Measurements from ENCODE around the gene ASB18. TPM values are rescaled to one million over a fixed set of nuclear protein-coding genes. Genes with fewer than 3 reads are reported as not detected.

The ASB18 gene
- polyA plus RNA-seq, 3 donors from 2014 or later: not detected

DNA sequence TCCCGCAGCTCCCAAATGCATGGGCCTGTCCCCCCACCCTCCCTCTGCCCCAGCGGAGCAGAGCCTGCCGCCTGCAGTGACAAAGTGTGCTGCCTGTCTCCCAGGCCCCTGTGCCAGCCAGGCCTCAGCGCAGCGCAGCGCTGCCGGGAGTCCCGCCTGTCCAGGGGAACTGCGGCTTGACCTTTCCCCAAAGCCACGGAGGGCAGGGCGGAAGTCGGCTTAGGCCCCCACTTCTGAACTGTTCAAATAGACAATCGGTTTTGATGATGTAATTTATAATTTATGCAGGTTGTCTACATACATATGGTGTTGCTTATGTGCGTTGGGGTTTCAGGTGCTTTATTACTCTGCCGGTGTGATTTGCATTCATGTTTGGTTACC is 103.1 kb downstream of the ASB18 start:
- H3K9me3 Mint-ChIP-seq: peaks cover 0 to 4% (median 0%) of the 10 kb centered on the region in 6 donors
- no peak overlapping the region for H3K4me3 Mint-ChIP-seq
- H3K4me1 Mint-ChIP-seq: peaks cover 4 to 10% of the 10 kb centered on the region in 2 donors
- no peak for DNase-seq
- H3K36me3 Mint-ChIP-seq: no peaks in the 10 kb centered on the region
- no peak overlapping the region for H3K27ac Mint-ChIP-seq
- peaks cover 8 to 34% (median 17%) of the 10 kb centered on the region in 3 donors for H3K27me3 Mint-ChIP-seq (ENCODE audit: low read depth in 3 of 3)

DNA sequence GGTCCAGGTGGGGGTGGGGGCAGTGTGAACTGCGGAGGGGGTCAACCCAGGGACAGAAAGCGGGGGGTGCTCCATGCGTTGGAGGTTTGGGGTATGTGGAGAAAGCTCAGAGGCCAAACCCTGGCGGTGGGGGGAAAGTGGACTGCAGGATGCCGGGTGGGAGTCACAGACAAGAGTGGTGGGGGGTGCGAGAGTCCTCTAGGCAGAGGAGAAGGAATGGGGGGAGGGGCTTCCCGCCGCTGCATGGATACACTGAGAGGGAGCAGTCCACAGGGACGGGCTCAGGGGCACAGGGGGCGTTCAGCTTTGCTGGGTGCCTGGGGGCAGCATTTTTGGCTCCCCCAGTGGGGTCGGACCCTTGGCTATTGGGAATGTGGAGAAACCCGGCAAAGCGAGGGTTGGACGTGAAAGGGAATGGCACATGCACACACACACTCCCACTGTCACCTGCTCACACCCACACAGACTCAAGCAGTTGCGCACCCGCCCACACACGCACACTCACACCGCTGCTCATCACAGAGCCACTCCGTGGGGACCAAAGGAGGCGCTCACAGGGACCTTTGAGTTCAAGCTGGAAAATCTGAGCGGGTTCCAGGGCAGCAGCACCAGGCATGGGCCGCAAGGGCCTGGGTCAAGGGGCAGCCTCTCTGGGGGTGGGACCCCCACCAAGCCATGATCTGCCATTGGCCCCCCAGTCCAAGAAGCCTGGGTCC is 103.7 kb downstream of the ASB18 start:
- Mint-ChIP-seq H3K27me3 (ENCODE audit: low read depth in 3 of 3) (peaks cover 8 to 33% (median 14%) of the 10 kb centered on the region in 3 donors), H3K4me1 (peaks cover 4 to 10% of the 10 kb centered on the region in 2 donors), H3K27ac (no peak overlapping the region), H3K9me3 (peaks cover 0 to 2% (median 0%) of the 10 kb centered on the region in 6 donors), H3K4me3 (no peak overlapping the region), H3K36me3 (no peaks in the 10 kb centered on the region)
- no peak for DNase-seq

DNA sequence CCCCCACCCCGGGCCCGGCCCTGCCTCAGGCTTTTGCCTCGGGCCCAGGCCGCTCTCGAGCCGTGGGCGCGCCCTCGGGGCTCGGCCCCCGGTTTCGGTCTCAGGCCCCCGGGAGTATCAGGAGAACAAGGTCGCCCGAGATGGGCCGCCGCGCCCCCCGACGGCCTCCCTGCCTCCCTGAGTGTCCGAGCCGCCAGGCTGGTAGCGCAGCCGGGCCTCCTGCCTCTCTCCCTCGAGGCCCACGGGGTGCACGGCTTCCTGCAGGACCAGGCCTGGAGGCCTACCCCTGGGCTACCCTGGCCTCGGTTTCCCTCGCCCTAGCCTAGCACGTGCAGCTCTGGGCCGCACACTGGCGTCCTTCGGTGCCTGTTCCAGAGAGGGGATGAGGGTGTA is 104.4 kb downstream of the ASB18 start:
- Mint-ChIP-seq H3K4me3 (no peak overlapping the region), H3K27ac (no peak overlapping the region), H3K9me3 (peaks cover 0 to 2% (median 0%) of the 10 kb centered on the region in 6 donors), H3K36me3 (no peaks in the 10 kb centered on the region), H3K4me1 (peaks cover 1 to 3% of the 10 kb centered on the region in 2 donors), H3K27me3 (ENCODE audit: low read depth in 3 of 3) (peaks cover 8 to 28% (median 14%) of the 10 kb centered on the region in 3 donors)
- no peak for DNase-seq

DNA sequence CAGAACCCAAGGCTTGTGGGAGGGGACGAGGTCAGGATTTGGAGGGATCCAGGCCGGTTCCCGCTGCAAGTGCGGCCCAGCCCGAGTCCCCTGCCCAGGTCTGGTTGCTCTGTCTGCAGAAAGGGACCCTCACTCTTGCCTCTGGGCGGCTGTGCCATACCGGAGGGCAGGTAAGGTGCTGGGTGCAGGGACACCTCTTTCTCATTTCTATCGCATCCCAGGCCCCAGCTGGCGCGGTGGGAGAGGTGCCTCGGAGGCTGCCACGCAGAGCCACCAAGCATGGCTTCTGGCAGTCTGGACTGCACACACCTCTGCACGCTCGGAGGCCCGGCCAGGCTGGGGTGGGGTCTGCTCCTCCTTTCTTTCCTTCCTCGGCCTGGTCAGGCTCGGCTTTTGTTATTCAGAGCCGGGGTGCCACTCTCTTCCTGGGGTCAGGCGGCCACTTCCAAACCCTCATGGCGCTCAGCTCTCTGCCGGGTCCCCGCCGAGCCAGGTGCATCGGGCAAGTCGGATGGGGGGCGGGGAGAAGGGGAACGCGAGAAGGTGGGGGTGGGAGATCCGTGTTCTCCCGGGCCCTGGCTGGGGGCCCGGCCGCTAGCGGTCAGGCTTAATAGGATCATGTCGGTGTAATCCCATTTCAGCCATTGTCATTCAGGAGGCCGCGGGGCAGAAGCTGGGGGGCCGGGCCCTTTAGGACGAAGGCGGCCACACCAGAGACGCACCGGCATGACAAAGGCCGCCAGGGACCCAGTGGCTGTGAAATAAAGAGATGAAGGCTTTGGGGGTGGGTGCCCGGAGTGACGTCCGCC is 105.0 kb downstream of the ASB18 start:
- Mint-ChIP-seq H3K9me3 (peaks cover 0 to 3% (median 0%) of the 10 kb centered on the region in 6 donors), H3K4me3 (no peak overlapping the region), H3K27ac (no peak overlapping the region), H3K27me3 (ENCODE audit: low read depth in 3 of 3) (peaks cover 8 to 31% (median 15%) of the 10 kb centered on the region in 3 donors), H3K4me1 (peaks cover 0 to 1% of the 10 kb centered on the region in 2 donors), H3K36me3 (no peaks in the 10 kb centered on the region)
- DNase-seq: no peak

DNA sequence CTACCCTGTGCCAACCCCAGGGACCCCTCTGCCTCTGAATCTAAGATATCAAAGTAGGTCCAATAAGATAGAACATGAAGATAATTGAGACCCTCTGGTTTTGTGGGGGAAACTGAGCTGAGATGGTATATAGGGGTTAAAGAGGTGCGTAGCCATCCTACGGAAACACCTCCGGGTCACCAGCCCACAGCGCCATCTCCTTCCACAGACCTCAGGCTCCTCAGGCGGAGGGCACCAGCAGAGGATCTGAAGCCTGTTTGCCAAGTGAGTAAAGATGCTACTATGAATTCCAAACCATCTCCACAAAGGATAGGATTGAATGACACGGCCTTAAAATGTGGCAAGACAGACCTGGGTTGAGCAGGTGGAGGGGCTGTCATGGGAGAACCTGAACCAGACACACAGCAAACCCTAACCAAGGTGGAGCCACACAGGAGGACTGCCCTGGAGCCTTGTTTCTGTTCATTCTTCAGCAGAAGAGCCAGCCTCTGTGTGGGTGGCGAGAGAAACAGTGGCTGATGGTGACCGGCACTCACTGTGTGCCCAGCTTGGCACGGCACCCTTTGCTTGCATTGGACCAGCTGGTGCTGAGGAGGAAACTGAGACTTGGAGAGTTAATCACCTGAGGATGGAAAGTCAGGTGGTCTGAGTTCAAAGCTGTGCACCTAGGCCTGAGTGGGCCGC is 106.2 kb downstream of the ASB18 start:
- H3K27me3 Mint-ChIP-seq (ENCODE audit: low read depth in 3 of 3): peaks cover 8 to 32% (median 18%) of the 10 kb centered on the region in 3 donors
- peaks cover 0 to 1% of the 10 kb centered on the region in 2 donors for H3K4me1 Mint-ChIP-seq
- H3K4me3 Mint-ChIP-seq: no peak overlapping the region
- no peak for DNase-seq
- peaks cover 0 to 4% (median 0%) of the 10 kb centered on the region in 3 donors for H3K36me3 Mint-ChIP-seq
- peaks cover under 1 to 9% (median 4%) of the 10 kb centered on the region in 6 donors for H3K9me3 Mint-ChIP-seq
- no peak overlapping the region for H3K27ac Mint-ChIP-seq

DNA sequence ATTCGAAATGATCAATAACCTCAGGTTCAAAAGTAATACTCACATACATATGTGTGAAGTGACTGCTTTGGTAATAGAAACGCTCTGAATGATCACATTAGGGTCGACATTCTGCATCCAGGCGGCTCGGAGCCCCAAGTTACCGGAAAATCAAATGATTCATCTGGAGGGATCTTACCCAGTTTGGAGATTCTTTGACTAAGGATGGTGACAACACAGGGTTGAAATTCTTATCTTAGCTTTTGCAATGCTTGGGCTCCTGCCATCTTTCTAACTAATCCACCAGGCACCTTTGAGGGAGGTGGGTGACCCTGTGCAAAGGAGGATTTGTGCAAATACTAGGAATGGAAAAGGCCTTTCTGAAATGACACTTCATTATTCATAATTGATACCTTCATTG is 106.8 kb downstream of the ASB18 start:
- H3K9me3 Mint-ChIP-seq: peaks cover 2 to 14% (median 7%) of the 10 kb centered on the region in 6 donors
- no peak overlapping the region for H3K4me3 Mint-ChIP-seq
- H3K4me1 Mint-ChIP-seq: peaks cover 0 to 1% of the 10 kb centered on the region in 2 donors
- H3K27ac Mint-ChIP-seq: no peak overlapping the region
- H3K36me3 Mint-ChIP-seq: peaks cover 0 to 8% (median 0%) of the 10 kb centered on the region in 3 donors
- peaks cover 9 to 37% (median 15%) of the 10 kb centered on the region in 3 donors for H3K27me3 Mint-ChIP-seq (ENCODE audit: low read depth in 3 of 3)
- DNase-seq: no peak

DNA sequence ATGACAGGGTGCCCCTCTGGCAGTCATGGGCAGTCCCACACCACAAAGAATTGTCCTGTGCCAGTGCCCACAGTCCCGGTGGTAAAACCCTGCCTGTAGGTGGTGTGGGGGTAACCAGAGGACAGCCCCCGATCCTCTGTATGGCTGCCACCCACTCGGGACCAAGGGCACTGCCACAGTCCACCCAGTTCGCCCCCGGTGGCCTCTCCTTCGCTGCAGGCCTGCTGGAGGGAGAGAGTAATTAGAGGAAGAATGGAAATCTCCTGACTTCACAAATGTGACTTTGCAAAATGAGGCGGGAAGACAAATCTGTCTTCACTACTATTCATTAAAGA is 107.4 kb downstream of the ASB18 start:
- peaks cover 0 to 1% of the 10 kb centered on the region in 2 donors for H3K4me1 Mint-ChIP-seq
- no peak overlapping the region for H3K27ac Mint-ChIP-seq
- DNase-seq: no peak
- no peak overlapping the region for H3K4me3 Mint-ChIP-seq
- H3K27me3 Mint-ChIP-seq (ENCODE audit: low read depth in 3 of 3): peaks cover 9 to 34% (median 15%) of the 10 kb centered on the region in 3 donors
- peaks cover 3 to 16% (median 7%) of the 10 kb centered on the region in 6 donors for H3K9me3 Mint-ChIP-seq
- peaks cover 0 to 8% (median 0%) of the 10 kb centered on the region in 3 donors for H3K36me3 Mint-ChIP-seq

DNA sequence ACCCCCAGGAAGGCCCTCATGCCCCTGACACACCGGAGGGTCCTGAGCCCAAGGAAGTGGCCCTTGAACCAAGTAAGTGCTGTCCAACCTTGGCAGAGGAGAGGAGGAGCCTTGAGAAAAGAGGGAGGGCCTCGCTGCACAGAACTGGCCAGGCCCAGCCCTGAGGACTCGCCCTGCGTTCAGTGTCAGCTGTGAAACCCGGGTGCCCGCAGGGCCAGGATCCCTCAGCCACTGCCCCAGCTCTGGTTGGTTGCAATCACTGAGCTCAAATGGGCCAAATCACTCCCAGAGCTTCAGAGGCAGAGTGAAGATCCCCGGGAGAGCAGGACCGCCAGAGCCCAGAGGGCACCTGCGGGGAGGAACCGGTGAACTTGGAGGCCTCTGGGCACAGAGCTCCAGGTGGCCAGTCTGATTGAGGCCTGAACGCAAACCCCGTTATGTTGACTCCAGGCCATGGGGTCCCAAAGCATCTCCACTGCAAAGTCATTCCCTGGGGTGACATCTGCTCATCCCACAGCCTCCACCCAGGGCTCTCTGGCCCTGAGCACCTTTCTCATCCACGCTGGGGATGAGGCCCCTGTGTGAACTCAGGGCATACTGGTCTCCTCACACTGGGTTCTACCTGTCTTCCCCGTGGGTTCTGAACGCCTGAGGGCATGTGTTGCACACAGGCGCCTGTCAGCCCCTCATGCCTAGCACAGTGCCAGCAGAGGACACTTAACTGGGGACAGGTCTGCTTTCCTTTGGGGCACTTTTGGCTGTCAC is 107.9 kb downstream of the ASB18 start:
- Mint-ChIP-seq H3K9me3 (peaks cover 3 to 16% (median 7%) of the 10 kb centered on the region in 6 donors), H3K36me3 (peaks cover 0 to 8% (median 0%) of the 10 kb centered on the region in 3 donors), H3K27ac (no peak overlapping the region), H3K4me3 (no peak overlapping the region), H3K27me3 (ENCODE audit: low read depth in 3 of 3) (peaks cover 5 to 30% (median 15%) of the 10 kb centered on the region in 3 donors), H3K4me1 (peaks cover 0 to 1% of the 10 kb centered on the region in 2 donors)
- DNase-seq: no peak

DNA sequence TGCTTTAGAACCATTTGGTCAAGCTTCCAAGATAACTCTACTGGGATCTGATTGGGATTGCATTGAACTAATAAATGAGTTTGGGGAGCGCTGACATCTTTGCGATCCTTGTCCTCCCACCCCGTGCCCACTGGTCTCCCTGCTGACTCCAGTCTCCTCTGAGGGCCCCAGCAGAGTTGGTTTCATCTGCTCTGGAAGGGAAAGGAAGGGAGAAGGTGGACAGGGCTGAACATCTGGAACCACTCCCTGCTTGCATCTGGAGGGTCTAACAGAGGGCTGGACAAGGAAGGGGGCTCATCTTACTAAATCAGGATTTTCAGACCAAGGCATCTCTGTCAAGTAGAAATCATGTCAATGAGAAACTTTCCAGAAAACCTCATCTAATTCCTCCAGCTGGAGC is 108.8 kb downstream of the ASB18 start:
- Mint-ChIP-seq H3K4me1 (peaks cover 0 to 1% of the 10 kb centered on the region in 2 donors), H3K4me3 (no peak overlapping the region), H3K27ac (no peak overlapping the region), H3K9me3 (peaks cover 3 to 20% (median 7%) of the 10 kb centered on the region in 6 donors), H3K36me3 (peaks cover 0 to 8% (median 0%) of the 10 kb centered on the region in 3 donors), H3K27me3 (ENCODE audit: low read depth in 3 of 3) (peaks cover 10 to 27% (median 15%) of the 10 kb centered on the region in 3 donors)
- no peak for DNase-seq

DNA sequence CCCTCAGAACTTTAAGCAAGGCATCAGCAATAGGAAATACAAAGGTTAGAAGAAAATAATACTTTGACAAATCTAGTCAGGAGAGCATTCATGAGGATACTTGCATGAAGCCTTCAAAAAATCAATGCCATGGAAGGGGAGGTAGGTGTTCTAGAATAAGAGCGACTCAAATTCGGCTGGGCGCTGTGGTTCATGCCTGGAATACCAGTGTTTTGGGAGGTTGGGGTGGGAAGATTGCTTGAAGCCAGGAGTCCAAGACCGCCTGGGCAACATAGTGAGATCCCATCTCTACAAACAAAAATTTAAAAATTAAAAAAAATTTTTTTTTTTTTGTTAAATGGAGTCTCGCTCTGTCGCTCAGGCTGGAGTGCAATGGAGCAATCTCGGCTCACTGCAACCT is 117.8 kb downstream of the ASB18 start:
- peaks cover 0 to 4% (median 0%) of the 10 kb centered on the region in 6 donors for H3K9me3 Mint-ChIP-seq
- no peak overlapping the region for H3K27ac Mint-ChIP-seq
- peaks cover 5 to 13% (median 12%) of the 10 kb centered on the region in 3 donors for H3K27me3 Mint-ChIP-seq (ENCODE audit: low read depth in 3 of 3)
- no peak overlapping the region for H3K4me3 Mint-ChIP-seq
- DNase-seq: no peak
- H3K36me3 Mint-ChIP-seq: no peaks in the 10 kb centered on the region
- no peaks in the 10 kb centered on the region for H3K4me1 Mint-ChIP-seq

DNA sequence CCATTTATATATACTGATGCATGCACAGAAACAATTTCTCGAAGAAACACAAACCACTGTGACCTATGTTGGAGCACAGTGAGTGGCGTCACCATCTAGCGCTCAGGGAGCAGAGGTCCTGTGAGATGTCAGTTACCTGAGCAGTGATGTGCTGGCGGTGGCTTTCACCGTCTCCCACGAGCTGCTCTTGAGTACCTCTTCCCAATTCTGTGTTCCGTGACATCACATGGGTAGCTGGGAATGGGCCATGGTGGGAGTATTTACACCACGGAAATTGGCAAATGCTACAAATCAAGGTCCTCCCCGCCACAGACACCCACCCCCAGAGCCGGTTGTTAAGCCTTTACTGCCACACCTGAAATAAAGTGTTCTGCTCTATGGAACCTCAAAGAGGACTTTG is 120.4 kb downstream of the ASB18 start:
- Mint-ChIP-seq H3K4me3 (no peak overlapping the region), H3K4me1 (no peaks in the 10 kb centered on the region), H3K27me3 (ENCODE audit: low read depth in 3 of 3) (peaks cover 5 to 16% (median 6%) of the 10 kb centered on the region in 3 donors), H3K27ac (no peak overlapping the region), H3K36me3 (no peaks in the 10 kb centered on the region), H3K9me3 (no peaks in the 10 kb centered on the region)
- DNase-seq: no peak

Measured in immature natural killer cell (primary cell).